PC-3 (cell line): ENCODE measurements around the gene FBRS. TPM values are rescaled to one million over a fixed set of nuclear protein-coding genes. Genes with fewer than 3 reads are reported as not detected.

ENCODE experiments used
- ATAC-seq: fragments of 200-7000 bp; cut with Tn5 transposase; 2 replicates; pipeline ENCODE4 v1.9.1; 2020; ENCODE audit warnings: mild to moderate bottlenecking, moderate library complexity
- BruUV-seq: library from RNA; stranded (reverse); fragments of 400-500 nt; replicated peaks from 2 replicates; lab custom pipeline; 2021; lab: Mats Ljungman, UMichigan
- CTCF ChIA-PET: fragments of 300-600 bp; sonication (Branson Sonifier 250); formaldehyde crosslinking; loops from one replicate; lab custom pipeline; 2022; ENCODE audit warnings: antibody characterized with exemption; lab: Charles Lee
- POLR2A ChIA-PET: fragments of 300-600 bp; sonication (Branson Sonifier 250); formaldehyde crosslinking; loops from one replicate; lab custom pipeline; 2022; ENCODE audit warnings: antibody characterized with exemption; ENCODE audit not compliant: unreplicated experiment; lab: Charles Lee
- DNase-seq: peaks from one replicate; pipeline ENCODE4 v3.0.0-alpha.2; 2015
- H2AFZ ChIP-seq: fragments of 300-600 bp; sonication (generic); 2 replicates; pipeline ENCODE4 v1.6.0; 2016; ENCODE audit warnings: antibody characterized with exemption, low read length
- H3F3A ChIP-seq: fragments of 300-600 bp; sonication (generic); one replicate; pipeline ENCODE4 v1.6.0; 2017; ENCODE audit warnings: antibody characterized with exemption, low read length, control low read depth, mild to moderate bottlenecking; ENCODE audit not compliant: unreplicated experiment
- H3K27ac ChIP-seq: fragments of 300-600 bp; sonication (generic); 2 replicates; pipeline ENCODE4 v1.5.1; 2016; ENCODE audit warnings: mild to moderate bottlenecking, low read length
- H3K27me3 ChIP-seq: fragments of 300-600 bp; sonication (generic); 2 replicates; pipeline ENCODE4 v1.6.1; 2016; ENCODE audit warnings: low read length, mixed read lengths
- H3K36me3 ChIP-seq: fragments of 300-600 bp; sonication (generic); 2 replicates; pipeline ENCODE4 v1.6.1; 2016; ENCODE audit warnings: low read depth, mixed run types, low read length, mixed read lengths
- H3K4me1 ChIP-seq: fragments of 300-600 bp; sonication (generic); 2 replicates; pipeline ENCODE4 v1.5.1; 2016; ENCODE audit warnings: low read length; ENCODE audit not compliant: insufficient read depth
- H3K4me2 ChIP-seq: fragments of 300-600 bp; sonication (generic); 2 replicates; pipeline ENCODE4 v1.6.0; 2016; ENCODE audit warnings: low read length
- H3K4me3 ChIP-seq: fragments of 300-600 bp; sonication (generic); 2 replicates; pipeline ENCODE4 v1.5.1; 2016; ENCODE audit warnings: mild to moderate bottlenecking, low read length, mixed read lengths
- H3K79me2 ChIP-seq: fragments of 300-600 bp; sonication (generic); 2 replicates; pipeline ENCODE4 v1.6.1; 2017; ENCODE audit warnings: low read length, mixed read lengths
- H3K9ac ChIP-seq: fragments of 300-600 bp; sonication (generic); 2 replicates; pipeline ENCODE4 v1.6.0; 2016; ENCODE audit warnings: mild to moderate bottlenecking, low read length
- H3K9me2 ChIP-seq: fragments of 300-600 bp; sonication (generic); replicated peaks from 2 replicates; pipeline ENCODE4 v1.6.1; 2016; ENCODE audit warnings: mixed run types, low read length, mixed read lengths
- H3K9me3 ChIP-seq: fragments of 300-600 bp; sonication (generic); 2 replicates; pipeline ENCODE4 v1.6.1; 2016; ENCODE audit warnings: low read length, mixed read lengths
- H4K20me1 ChIP-seq: fragments of 300-600 bp; sonication (generic); 2 replicates; pipeline ENCODE4 v1.6.1; 2016; ENCODE audit warnings: low read length, mixed read lengths
- EZH2 ChIP-seq: fragments of 300-600 bp; sonication (generic); IDR thresholded peaks from one replicate; pipeline ENCODE4 v1.6.1; 2017; ENCODE audit warnings: antibody characterized with exemption, mild to moderate bottlenecking, low read length; ENCODE audit not compliant: unreplicated experiment
- EZH2phosphoT487 ChIP-seq: fragments of 300-600 bp; sonication (generic); IDR thresholded peaks from 2 replicates; pipeline ENCODE4 v1.6.1; 2018; ENCODE audit warnings: mild to moderate bottlenecking, antibody characterized with exemption, low read length, borderline replicate concordance
- intact Hi-C: fragments of 100-400 bp; cut with micrococcal nuclease; formaldehyde crosslinking; loops from 2 replicates; pipeline ENCODE4 v1.9.0; 2023
- total RNA-seq: library from RNA; depleted of rRNA; stranded (reverse); fragments of >200 nt; gene quantifications from 2 replicates; pipeline ENCODE4 v1.2.3, GENCODE V29; 2014
- TF ChIP-seq, protein P1 (sequence below): fragments of 300-600 bp; sonication (generic); conservative IDR thresholded peaks from 2 replicates; pipeline ENCODE4 v1.5.1; 2017; ENCODE audit warnings: antibody characterized with exemption, low read depth, mild to moderate bottlenecking, low read length

FBRS gene
- total RNA-seq, 1 experiment from 2014 or later, result 22.2 TPM

GRCh38 chr16:30647274-30647571 lies 11.0 kb upstream of the FBRS start:
- no peak overlapping the region for H3K4me2 ChIP-seq
- H3K36me3 ChIP-seq, result no peaks in the 10 kb centered on the region
- ATAC-seq (no peak), DNase-seq (no peak)
- no peak overlapping the region for H3K27ac ChIP-seq
- H3K4me1 ChIP-seq, result 0 out of 2 replicates have a peak, but pooled peaks cover 4% of the 10 kb centered on the region
- TF ChIP-seq, protein P1, sequence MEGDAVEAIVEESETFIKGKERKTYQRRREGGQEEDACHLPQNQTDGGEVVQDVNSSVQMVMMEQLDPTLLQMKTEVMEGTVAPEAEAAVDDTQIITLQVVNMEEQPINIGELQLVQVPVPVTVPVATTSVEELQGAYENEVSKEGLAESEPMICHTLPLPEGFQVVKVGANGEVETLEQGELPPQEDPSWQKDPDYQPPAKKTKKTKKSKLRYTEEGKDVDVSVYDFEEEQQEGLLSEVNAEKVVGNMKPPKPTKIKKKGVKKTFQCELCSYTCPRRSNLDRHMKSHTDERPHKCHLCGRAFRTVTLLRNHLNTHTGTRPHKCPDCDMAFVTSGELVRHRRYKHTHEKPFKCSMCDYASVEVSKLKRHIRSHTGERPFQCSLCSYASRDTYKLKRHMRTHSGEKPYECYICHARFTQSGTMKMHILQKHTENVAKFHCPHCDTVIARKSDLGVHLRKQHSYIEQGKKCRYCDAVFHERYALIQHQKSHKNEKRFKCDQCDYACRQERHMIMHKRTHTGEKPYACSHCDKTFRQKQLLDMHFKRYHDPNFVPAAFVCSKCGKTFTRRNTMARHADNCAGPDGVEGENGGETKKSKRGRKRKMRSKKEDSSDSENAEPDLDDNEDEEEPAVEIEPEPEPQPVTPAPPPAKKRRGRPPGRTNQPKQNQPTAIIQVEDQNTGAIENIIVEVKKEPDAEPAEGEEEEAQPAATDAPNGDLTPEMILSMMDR, result no peak
- TF ChIP-seq EZH2 (no peak), EZH2phosphoT487 (no peak)
- no peak overlapping the region for H3K9ac ChIP-seq
- intact Hi-C loops, result no loop called here
- no peaks in the 10 kb centered on the region for H4K20me1 ChIP-seq
- no peaks in the 10 kb centered on the region for H3K9me3 ChIP-seq
- no TSS peak for BruUV-seq
- no peaks in the 10 kb centered on the region for H3F3A ChIP-seq
- H2AFZ ChIP-seq, result no peak overlapping the region
- peaks cover 9% of the 10 kb centered on the region; the same call in 1 of the 2 replicates for H3K79me2 ChIP-seq
- no peak overlapping the region for H3K4me3 ChIP-seq
- CTCF ChIA-PET, result no interaction called here
- POLR2A ChIA-PET, result no interaction called here
- H3K27me3 ChIP-seq, result no peaks in the 10 kb centered on the region
- H3K9me2 ChIP-seq, result no peaks in the 10 kb centered on the region

- Histone ChIP-seq H3K4me2 (peak overlapping the region; percentile 33; the same call in 1 of the 2 replicates), H3K79me2 (peaks cover 11% of the 10 kb centered on the region; the same call in 1 of the 2 replicates), H4K20me1 (no peaks in the 10 kb centered on the region), H3K27ac (no peak overlapping the region), H3K9ac (no peak overlapping the region), H3K4me3 (peak overlapping the region; percentile 91; the same call in 1 of the 2 replicates), H2AFZ (peak overlapping the region; percentile 97), H3K9me2 (no peaks in the 10 kb centered on the region), H3K9me3 (no peaks in the 10 kb centered on the region), H3K27me3 (no peaks in the 10 kb centered on the region), H3K4me1 (0 out of 2 replicates have a peak, but pooled peaks cover 4% of the 10 kb centered on the region), H3K36me3 (no peaks in the 10 kb centered on the region), H3F3A (no peaks in the 10 kb centered on the region)
- ChIA-PET CTCF (interaction anchor here (0.9 kb wide), 1 partner anchor 220 kb away, joined by 13 read pairs; the partner anchor contains the start of gene DCTPP1), POLR2A (interaction anchor here (0.5 to 0.6 kb wide), 3 partner anchors 35 to 200 kb away, joined by 3 to 11 read pairs (median 9); no protein-coding TSS in a partner anchor)
- TF ChIP-seq, protein P1, result no peak
- TF ChIP-seq EZH2 (no peak), EZH2phosphoT487 (no peak)
- intact Hi-C loops, result loop anchor here (1.0 to 2.0 kb wide), 2 partner anchors 15 to 280 kb away; partner anchors contain the start of gene TBC1D10B
- TSS peak; percentile 87 for BruUV-seq
- DNase-seq (no peak), ATAC-seq (no peak)
These were observed 8.4 kb upstream of the FBRS start for GRCh38 chr16:30649725-30650368.
